ENCODE measurements around the gene OSBPL8.

The OSBPL8 gene

DNA sequence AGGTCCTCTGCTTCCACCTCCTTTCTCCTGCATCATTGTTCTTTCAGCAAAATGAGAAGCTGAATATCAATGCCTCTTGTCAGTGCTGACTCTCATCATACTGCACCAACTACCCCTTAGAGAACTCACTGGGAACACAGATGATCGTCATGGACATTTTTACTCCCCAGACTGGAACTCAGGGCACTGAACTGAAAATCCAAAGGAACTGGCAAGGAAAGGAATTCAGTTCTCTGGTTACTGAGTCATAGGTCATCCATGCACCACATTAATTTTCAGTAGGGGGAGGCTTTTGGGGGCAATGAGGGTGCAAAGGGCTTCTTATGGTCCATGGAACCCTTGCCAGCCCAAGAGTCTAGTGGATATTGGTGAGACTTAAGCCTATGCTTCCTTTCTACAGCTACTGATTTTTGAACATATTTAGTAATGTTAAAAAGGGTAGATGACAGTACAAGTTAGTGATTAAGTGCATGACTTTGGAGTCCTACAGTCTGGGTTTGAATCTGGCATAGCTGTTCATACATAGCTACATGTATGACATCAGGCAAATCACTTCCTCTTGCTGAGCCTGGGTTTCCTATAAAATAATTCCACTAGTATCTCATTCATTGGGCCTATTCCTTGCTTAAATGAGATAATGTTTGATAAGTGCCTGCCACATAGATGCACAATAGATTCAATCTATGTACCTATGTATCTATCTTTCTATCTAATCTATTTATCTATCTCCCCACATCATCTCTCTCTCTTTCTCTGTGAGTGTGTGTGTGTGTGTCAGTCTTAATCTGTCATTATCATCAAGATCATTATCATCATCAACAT lies 240.6 kb downstream of the OSBPL8 start:
- no peaks in the 10 kb centered on the region for H3K9me3 ChIP-seq (ENCODE audit: control insufficient read depth, insufficient read depth, low read depth, low read length)
- no peak overlapping the region for H3K4me3 ChIP-seq (ENCODE audit: low read depth, low read length)
- CTCF ChIA-PET = interaction anchor here (0.6 to 0.7 kb wide), 2 partner anchors 126 to 351 kb away, joined by 3 read pairs; no protein-coding TSS in a partner anchor
- POLR2A ChIA-PET = no interaction called here
- H3K4me1 ChIP-seq (ENCODE audit: control insufficient read depth, insufficient read depth, low read length) = no peaks in the 10 kb centered on the region
- H3K36me3 ChIP-seq (ENCODE audit: control insufficient read depth in 2 of 2, insufficient read depth in 1 of 2, low read length in 2 of 2) = no peaks in the 10 kb centered on the region
- H3K27ac ChIP-seq (ENCODE audit: extremely low read depth, low read depth, low read length) = no peak overlapping the region
- TF ChIP-seq, protein P1, sequence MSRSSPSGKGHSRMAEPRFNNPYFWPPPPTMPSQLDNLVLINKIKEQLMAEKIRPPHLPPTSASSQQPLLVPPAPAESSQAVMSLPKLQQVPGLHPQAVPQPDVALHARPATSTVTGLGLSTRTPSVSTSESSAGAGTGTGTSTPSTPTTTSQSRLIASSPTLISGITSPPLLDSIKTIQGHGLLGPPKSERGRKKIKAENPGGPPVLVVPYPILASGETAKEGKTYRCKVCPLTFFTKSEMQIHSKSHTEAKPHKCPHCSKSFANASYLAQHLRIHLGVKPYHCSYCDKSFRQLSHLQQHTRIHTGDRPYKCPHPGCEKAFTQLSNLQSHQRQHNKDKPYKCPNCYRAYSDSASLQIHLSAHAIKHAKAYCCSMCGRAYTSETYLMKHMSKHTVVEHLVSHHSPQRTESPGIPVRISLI (tag by site-specific recombination; IDR thresholded peaks at IDR 0.05) = 0 out of 2 replicates have a peak, but pooled peaks have one; percentile 27
- TF ChIP-seq ZNF621 (tag by site-specific recombination; IDR thresholded peaks at IDR 0.05) (no peak), YY1 (tag by site-specific recombination; IDR thresholded peaks at IDR 0.05) (no peak), ZBTB17 (tag by site-specific recombination; IDR thresholded peaks at IDR 0.05) (peak; percentile 66; the same call in 1 of the 2 replicates), ZNF664 (tag by site-specific recombination; IDR thresholded peaks at IDR 0.05) (peak; percentile 81)

DNA sequence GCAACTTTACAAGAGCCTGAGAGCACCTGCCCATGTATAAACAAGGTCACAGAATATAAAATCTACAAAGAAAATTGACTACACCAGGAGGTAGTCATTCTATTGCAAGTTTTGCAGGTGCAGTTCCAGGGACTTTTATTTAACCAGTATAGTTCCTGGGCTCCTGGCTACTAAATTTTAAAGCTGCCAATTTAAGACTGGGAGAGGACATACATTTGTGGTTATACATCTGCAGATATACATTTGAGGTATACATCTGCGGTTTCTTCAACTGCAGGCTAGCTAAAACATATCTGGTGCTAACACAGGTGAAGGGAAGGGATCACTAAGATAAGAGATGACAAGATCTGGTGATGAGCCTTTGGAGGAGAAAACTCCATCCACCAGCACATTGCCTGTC lies 241.6 kb downstream of the OSBPL8 start:
- H3K27ac ChIP-seq (ENCODE audit: extremely low read depth, low read depth, low read length) = no peak overlapping the region
- no peaks in the 10 kb centered on the region for H3K9me3 ChIP-seq (ENCODE audit: control insufficient read depth, insufficient read depth, low read depth, low read length)
- H3K4me1 ChIP-seq (ENCODE audit: control insufficient read depth, insufficient read depth, low read length) = no peaks in the 10 kb centered on the region
- no peak for TF ChIP-seq ZNF707 (tag by site-specific recombination; IDR thresholded peaks at IDR 0.05)
- no peak for TF ChIP-seq KLF9 (tag by site-specific recombination; IDR thresholded peaks at IDR 0.05; ENCODE audit: low read depth)
- TF ChIP-seq, protein P2, sequence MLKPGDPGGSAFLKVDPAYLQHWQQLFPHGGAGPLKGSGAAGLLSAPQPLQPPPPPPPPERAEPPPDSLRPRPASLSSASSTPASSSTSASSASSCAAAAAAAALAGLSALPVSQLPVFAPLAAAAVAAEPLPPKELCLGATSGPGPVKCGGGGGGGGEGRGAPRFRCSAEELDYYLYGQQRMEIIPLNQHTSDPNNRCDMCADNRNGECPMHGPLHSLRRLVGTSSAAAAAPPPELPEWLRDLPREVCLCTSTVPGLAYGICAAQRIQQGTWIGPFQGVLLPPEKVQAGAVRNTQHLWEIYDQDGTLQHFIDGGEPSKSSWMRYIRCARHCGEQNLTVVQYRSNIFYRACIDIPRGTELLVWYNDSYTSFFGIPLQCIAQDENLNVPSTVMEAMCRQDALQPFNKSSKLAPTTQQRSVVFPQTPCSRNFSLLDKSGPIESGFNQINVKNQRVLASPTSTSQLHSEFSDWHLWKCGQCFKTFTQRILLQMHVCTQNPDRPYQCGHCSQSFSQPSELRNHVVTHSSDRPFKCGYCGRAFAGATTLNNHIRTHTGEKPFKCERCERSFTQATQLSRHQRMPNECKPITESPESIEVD (tag by site-specific recombination; IDR thresholded peaks at IDR 0.05) = no peak
- POLR2A ChIA-PET = no interaction called here
- CTCF ChIA-PET = interaction anchor here (0.6 kb wide), 1 partner anchor 14 kb away, joined by 3 read pairs; no protein-coding TSS in a partner anchor
- no peak overlapping the region for H3K4me3 ChIP-seq (ENCODE audit: low read depth, low read length)
- no peaks in the 10 kb centered on the region for H3K36me3 ChIP-seq (ENCODE audit: control insufficient read depth in 2 of 2, insufficient read depth in 1 of 2, low read length in 2 of 2)

DNA sequence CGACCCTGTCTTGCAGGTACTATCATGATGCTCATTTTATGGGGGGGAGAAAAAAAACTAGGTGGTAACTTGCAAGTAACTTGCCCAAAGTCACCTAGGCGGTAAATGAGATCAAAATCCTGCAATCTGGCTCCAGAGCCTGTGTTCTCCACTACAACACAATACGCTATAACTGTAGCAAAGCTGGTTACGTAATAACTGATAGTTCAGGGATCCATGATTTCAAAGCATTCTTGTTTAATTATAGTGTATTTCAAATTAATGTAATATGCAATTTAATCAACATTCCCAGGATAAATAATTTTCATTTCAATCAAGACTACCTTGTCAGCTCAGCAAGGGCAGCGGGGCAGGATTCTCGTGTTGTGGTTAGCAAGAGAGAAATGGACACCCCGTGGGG lies 243.1 kb downstream of the OSBPL8 start:
- Histone ChIP-seq H3K4me3 (ENCODE audit: low read depth, low read length) (no peak overlapping the region), H3K36me3 (ENCODE audit: control insufficient read depth in 2 of 2, insufficient read depth in 1 of 2, low read length in 2 of 2) (no peaks in the 10 kb centered on the region), H3K9me3 (ENCODE audit: control insufficient read depth, insufficient read depth, low read depth, low read length) (no peaks in the 10 kb centered on the region), H3K4me1 (ENCODE audit: control insufficient read depth, insufficient read depth, low read length) (no peaks in the 10 kb centered on the region), H3K27ac (ENCODE audit: extremely low read depth, low read depth, low read length) (no peak overlapping the region)
- CTCF ChIA-PET = no interaction called here
- POLR2A ChIA-PET = no interaction called here
- no peak for TF ChIP-seq ZFP69B (tag by site-specific recombination; IDR thresholded peaks at IDR 0.05)
- TF ChIP-seq ZNF366 (tag by site-specific recombination; conservative IDR thresholded peaks at IDR 0.05) = no peak
- no peak for TF ChIP-seq ZNF768 (tag by site-specific recombination; IDR thresholded peaks at IDR 0.05)
- TF ChIP-seq, protein P3, sequence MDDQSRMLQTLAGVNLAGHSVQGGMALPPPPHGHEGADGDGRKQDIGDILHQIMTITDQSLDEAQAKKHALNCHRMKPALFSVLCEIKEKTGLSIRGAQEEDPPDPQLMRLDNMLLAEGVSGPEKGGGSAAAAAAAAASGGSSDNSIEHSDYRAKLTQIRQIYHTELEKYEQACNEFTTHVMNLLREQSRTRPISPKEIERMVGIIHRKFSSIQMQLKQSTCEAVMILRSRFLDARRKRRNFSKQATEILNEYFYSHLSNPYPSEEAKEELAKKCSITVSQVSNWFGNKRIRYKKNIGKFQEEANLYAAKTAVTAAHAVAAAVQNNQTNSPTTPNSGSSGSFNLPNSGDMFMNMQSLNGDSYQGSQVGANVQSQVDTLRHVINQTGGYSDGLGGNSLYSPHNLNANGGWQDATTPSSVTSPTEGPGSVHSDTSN (CRISPR knock-in tag; IDR thresholded peaks at IDR 0.05) = no peak
- TF ChIP-seq ZNF664 (tag by site-specific recombination; IDR thresholded peaks at IDR 0.05) = no peak
- TF ChIP-seq ZNF837 (tag by site-specific recombination; IDR thresholded peaks at IDR 0.05) = no peak
- TF ChIP-seq, protein P4, sequence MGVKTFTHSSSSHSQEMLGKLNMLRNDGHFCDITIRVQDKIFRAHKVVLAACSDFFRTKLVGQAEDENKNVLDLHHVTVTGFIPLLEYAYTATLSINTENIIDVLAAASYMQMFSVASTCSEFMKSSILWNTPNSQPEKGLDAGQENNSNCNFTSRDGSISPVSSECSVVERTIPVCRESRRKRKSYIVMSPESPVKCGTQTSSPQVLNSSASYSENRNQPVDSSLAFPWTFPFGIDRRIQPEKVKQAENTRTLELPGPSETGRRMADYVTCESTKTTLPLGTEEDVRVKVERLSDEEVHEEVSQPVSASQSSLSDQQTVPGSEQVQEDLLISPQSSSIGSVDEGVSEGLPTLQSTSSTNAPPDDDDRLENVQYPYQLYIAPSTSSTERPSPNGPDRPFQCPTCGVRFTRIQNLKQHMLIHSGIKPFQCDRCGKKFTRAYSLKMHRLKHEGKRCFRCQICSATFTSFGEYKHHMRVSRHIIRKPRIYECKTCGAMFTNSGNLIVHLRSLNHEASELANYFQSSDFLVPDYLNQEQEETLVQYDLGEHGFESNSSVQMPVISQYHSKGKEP (tag by site-specific recombination; IDR thresholded peaks at IDR 0.05) = no peak
- TF ChIP-seq ZSCAN30 (tag by site-specific recombination; IDR thresholded peaks at IDR 0.05) = no peak
- TF ChIP-seq TRIM28 (IDR thresholded peaks at IDR 0.05; ENCODE audit: borderline replicate concordance, low read length) = no peak
- TF ChIP-seq ZBTB1 (tag by site-specific recombination; IDR thresholded peaks at IDR 0.05) = no peak
- no peak for TF ChIP-seq BCL11B (tag by site-specific recombination; IDR thresholded peaks at IDR 0.05; ENCODE audit: low read depth)
- no peak for TF ChIP-seq ZNF133 (tag by site-specific recombination; IDR thresholded peaks at IDR 0.05)
- TF ChIP-seq ZFHX2 (tag by site-specific recombination; conservative IDR thresholded peaks at IDR 0.05) = no peak
- no peak for TF ChIP-seq OSR2 (tag by site-specific recombination; IDR thresholded peaks at IDR 0.05)
- no peak for TF ChIP-seq ZNF169 (tag by site-specific recombination; IDR thresholded peaks at IDR 0.05)
- TF ChIP-seq, protein P5, sequence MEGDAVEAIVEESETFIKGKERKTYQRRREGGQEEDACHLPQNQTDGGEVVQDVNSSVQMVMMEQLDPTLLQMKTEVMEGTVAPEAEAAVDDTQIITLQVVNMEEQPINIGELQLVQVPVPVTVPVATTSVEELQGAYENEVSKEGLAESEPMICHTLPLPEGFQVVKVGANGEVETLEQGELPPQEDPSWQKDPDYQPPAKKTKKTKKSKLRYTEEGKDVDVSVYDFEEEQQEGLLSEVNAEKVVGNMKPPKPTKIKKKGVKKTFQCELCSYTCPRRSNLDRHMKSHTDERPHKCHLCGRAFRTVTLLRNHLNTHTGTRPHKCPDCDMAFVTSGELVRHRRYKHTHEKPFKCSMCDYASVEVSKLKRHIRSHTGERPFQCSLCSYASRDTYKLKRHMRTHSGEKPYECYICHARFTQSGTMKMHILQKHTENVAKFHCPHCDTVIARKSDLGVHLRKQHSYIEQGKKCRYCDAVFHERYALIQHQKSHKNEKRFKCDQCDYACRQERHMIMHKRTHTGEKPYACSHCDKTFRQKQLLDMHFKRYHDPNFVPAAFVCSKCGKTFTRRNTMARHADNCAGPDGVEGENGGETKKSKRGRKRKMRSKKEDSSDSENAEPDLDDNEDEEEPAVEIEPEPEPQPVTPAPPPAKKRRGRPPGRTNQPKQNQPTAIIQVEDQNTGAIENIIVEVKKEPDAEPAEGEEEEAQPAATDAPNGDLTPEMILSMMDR (tag by site-specific recombination; IDR thresholded peaks at IDR 0.05) = no peak
- no peak for TF ChIP-seq ZNF146 (tag by site-specific recombination; IDR thresholded peaks at IDR 0.05)

Measured in HEK293 (cell line).